HepG2 (cell line): Measurements from ENCODE around the gene PLPPR3. TPM values are rescaled to one million over a fixed set of nuclear protein-coding genes. Genes with fewer than 3 reads are reported as not detected.

Experiments used
- CREB1 ChIP-seq, 2 experiments: fragments of 450-650 bp in 1 of 2; IDR thresholded peaks; 2 replicates each; pipeline ENCODE4 v1.6.1; 2016 to 2017; ENCODE audit warnings: control low read depth in 1 of 2, mild to moderate bottlenecking in 1 of 2, missing compliant biosample characterization in 1 of 2, missing genetic modification characterization in 1 of 2
- CSRNP1 ChIP-seq: sonication (generic); formaldehyde crosslinking; IDR thresholded peaks from 2 replicates; pipeline ENCODE4 v1.8.1; 2023; ENCODE audit warnings: mild to moderate bottlenecking, missing genetic modification reagents
- GABPB1 ChIP-seq: IDR thresholded peaks from 2 replicates; pipeline ENCODE4 v1.6.1; 2016; ENCODE audit warnings: mild to moderate bottlenecking, missing genetic modification reagents, moderate library complexity, missing compliant biosample characterization
- LCORL ChIP-seq, 2 experiments: fragments of 450-650 bp in 1 of 2; sonication (generic) in 1 of 2; formaldehyde crosslinking in 1 of 2; IDR thresholded peaks; 2 replicates each; pipeline versions ENCODE4 v1.5.0 to v1.6.1; 2017 to 2020; ENCODE audit warnings: antibody characterized with exemption in 1 of 2, missing genetic modification reagents in 1 of 2
- MNT ChIP-seq: fragments of 450-650 bp; IDR thresholded peaks from 2 replicates; pipeline ENCODE4 v1.6.1; 2016
- MXD3 ChIP-seq: IDR thresholded peaks from 2 replicates; pipeline ENCODE4 v1.6.1; 2016; ENCODE audit warnings: mild to moderate bottlenecking, missing biosample characterization, missing genetic modification reagents
- RBAK ChIP-seq: sonication (generic); formaldehyde crosslinking; IDR thresholded peaks from 2 replicates; pipeline ENCODE4 v1.5.1; 2020; ENCODE audit warnings: mild to moderate bottlenecking, missing genetic modification reagents
- XRCC5 ChIP-seq: fragments of 200-400 bp; formaldehyde crosslinking; optimal IDR thresholded peaks from 2 replicates; pipeline ENCODE3; 2017; ENCODE audit warnings: mild to moderate bottlenecking, low read length
- ZNF235 ChIP-seq: sonication (generic); formaldehyde crosslinking; IDR thresholded peaks from 2 replicates; pipeline ENCODE4 v1.8.1; 2023; ENCODE audit warnings: mild to moderate bottlenecking, missing genetic modification reagents, borderline replicate concordance
- ZNF260 ChIP-seq: sonication (generic); formaldehyde crosslinking; IDR thresholded peaks from 2 replicates; pipeline ENCODE4 v1.4.0; 2020; ENCODE audit warnings: missing genetic modification reagents, low read depth, mild to moderate bottlenecking, borderline replicate concordance
- ZNF776 ChIP-seq: sonication (generic); formaldehyde crosslinking; IDR thresholded peaks from 2 replicates; pipeline ENCODE4 v1.4.0; 2020; ENCODE audit warnings: mild to moderate bottlenecking, missing genetic modification reagents
- polyA plus RNA-seq, 8 experiments: library from polyadenylated mRNA; depleted of rRNA in 3 of 8; stranded (reverse) in 7 of 8; unstranded in 1 of 8; fragments of >200 nt; fragmentation: Illumina TruSeq in 4 of 8; extraction: Trizol in 4 of 8; gene quantifications; 2 replicates each; pipeline versions ENCODE4 v1.2.1 to v1.2.3, GENCODE V29; 2011 to 2016; ENCODE audit warnings: low read depth in 4 of 8, missing spikeins in 1 of 8, mixed read lengths in 1 of 8; ENCODE audit not compliant: insufficient read depth in 1 of 8
- total RNA-seq, 5 experiments: library from RNA; depleted of rRNA; stranded (reverse); fragments of >200 nt; fragmentation: Illumina TruSeq; extraction: Trizol; gene quantifications; 2 replicates each; pipeline ENCODE4 v1.2.3, GENCODE V29; 2016; ENCODE audit warnings: low read depth in 1 of 5
- TF ChIP-seq, protein P1 (sequence below): sonication (generic); formaldehyde crosslinking; IDR thresholded peaks from 2 replicates; pipeline ENCODE4 v1.4.0; 2020; ENCODE audit warnings: missing genetic modification reagents, borderline replicate concordance
- TF ChIP-seq, protein P2 (sequence below): sonication (generic); formaldehyde crosslinking; IDR thresholded peaks from 2 replicates; pipeline ENCODE4 v1.4.0; 2020; ENCODE audit warnings: missing genetic modification reagents

The PLPPR3 gene
- total and polyA plus RNA-seq, 2 of the 13 experiments (the other 11 are each of a cell fraction or from before 2014, with no cell fraction given) = 0.07 to 0.16 TPM

GRCh38 chr19:843180-843835, 21.6 kb upstream of the PLPPR3 start (continued):
- TF ChIP-seq, protein P1, sequence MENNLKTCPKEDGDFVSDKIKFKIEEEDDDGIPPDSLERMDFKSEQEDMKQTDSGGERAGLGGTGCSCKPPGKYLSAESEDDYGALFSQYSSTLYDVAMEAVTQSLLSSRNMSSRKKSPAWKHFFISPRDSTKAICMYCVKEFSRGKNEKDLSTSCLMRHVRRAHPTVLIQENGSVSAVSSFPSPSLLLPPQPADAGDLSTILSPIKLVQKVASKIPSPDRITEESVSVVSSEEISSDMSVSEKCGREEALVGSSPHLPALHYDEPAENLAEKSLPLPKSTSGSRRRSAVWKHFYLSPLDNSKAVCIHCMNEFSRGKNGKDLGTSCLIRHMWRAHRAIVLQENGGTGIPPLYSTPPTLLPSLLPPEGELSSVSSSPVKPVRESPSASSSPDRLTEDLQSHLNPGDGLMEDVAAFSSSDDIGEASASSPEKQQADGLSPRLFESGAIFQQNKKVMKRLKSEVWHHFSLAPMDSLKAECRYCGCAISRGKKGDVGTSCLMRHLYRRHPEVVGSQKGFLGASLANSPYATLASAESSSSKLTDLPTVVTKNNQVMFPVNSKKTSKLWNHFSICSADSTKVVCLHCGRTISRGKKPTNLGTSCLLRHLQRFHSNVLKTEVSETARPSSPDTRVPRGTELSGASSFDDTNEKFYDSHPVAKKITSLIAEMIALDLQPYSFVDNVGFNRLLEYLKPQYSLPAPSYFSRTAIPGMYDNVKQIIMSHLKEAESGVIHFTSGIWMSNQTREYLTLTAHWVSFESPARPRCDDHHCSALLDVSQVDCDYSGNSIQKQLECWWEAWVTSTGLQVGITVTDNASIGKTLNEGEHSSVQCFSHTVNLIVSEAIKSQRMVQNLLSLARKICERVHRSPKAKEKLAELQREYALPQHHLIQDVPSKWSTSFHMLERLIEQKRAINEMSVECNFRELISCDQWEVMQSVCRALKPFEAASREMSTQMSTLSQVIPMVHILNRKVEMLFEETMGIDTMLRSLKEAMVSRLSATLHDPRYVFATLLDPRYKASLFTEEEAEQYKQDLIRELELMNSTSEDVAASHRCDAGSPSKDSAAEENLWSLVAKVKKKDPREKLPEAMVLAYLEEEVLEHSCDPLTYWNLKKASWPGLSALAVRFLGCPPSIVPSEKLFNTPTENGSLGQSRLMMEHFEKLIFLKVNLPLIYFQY = no peak
- TF ChIP-seq CREB1 (IDR thresholded peaks at IDR 0.05) (no peak), CREB1 (CRISPR knock-in tag; IDR thresholded peaks at IDR 0.05) (no peak), ZNF235 (CRISPR knock-in tag) (no peak), RBAK (CRISPR knock-in tag) (no peak), ZNF260 (no peak), GABPB1 (CRISPR knock-in tag) (peak; percentile 33; the same call in 1 of the 2 replicates), ZNF776 (CRISPR knock-in tag) (0 out of 2 replicates have a peak, but pooled peaks have one; percentile 22), LCORL (IDR thresholded peaks at IDR 0.05) (no peak), LCORL (CRISPR knock-in tag; IDR thresholded peaks at IDR 0.05) (peak; percentile 20; the same call in 1 of the 2 replicates), MXD3 (0 out of 2 replicates have a peak, but pooled peaks have one; percentile 25), MNT (no peak), CSRNP1 (0 out of 2 replicates have a peak, but pooled peaks have one; percentile 26), XRCC5 (no peak)
- TF ChIP-seq, protein P2, sequence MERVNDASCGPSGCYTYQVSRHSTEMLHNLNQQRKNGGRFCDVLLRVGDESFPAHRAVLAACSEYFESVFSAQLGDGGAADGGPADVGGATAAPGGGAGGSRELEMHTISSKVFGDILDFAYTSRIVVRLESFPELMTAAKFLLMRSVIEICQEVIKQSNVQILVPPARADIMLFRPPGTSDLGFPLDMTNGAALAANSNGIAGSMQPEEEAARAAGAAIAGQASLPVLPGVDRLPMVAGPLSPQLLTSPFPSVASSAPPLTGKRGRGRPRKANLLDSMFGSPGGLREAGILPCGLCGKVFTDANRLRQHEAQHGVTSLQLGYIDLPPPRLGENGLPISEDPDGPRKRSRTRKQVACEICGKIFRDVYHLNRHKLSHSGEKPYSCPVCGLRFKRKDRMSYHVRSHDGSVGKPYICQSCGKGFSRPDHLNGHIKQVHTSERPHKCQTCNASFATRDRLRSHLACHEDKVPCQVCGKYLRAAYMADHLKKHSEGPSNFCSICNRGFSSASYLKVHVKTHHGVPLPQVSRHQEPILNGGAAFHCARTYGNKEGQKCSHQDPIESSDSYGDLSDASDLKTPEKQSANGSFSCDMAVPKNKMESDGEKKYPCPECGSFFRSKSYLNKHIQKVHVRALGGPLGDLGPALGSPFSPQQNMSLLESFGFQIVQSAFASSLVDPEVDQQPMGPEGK (CRISPR knock-in tag) = peak; percentile 34; the same call in 1 of the 2 replicates
